ENCODE results near the gene NUDT21.

NUDT21 gene

GRCh38 chr16:56482683-56483236 lies 31.6 kb upstream of the NUDT21 start:
- DNase-seq (ENCODE audit: low read depth): no peak
- TF ChIP-seq CTCF (IDR thresholded peaks at IDR 0.05; ENCODE audit: control insufficient read depth, insufficient read depth, low read depth, low read length, missing control alignments): no peak
- no peak overlapping the region for H3K4me3 ChIP-seq (ENCODE audit: control insufficient read depth, low read depth, low read length)

DNA sequence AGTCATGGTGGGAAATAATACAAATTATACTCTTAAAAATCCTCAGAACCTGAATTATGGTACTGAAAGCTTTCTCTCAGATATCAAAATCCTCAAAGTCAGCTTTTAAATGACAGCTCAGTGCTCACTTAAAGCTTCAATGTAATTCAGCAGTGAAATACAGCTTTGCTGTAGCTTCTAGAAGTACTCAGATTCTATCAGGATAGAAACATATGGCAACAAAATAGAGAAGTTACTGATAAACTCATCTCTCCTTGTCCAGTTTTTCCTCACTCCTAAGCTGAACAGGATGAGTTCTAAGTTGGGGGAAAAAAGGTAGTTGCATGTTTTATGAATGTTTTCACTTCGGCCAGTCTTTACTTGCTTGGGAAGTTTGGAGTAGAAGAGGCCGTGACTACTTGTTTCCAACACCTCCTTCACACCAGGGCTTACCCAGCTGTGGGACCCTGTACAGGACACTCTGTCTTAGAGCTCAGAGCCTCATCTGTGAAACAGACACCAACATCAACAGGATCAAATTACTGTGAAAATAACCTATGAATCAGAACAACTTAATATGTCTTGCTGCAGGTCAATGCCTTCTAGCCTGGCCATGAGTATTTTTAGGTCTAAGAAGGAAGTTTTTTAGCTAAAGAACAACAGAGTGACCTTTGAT lies 30.5 kb upstream of the NUDT21 start:
- no peak overlapping the region for H3K4me3 ChIP-seq (ENCODE audit: control insufficient read depth, low read depth, low read length)
- no peak for DNase-seq (ENCODE audit: low read depth)
- TF ChIP-seq CTCF (IDR thresholded peaks at IDR 0.05; ENCODE audit: control insufficient read depth, insufficient read depth, low read depth, low read length, missing control alignments): no peak

DNA sequence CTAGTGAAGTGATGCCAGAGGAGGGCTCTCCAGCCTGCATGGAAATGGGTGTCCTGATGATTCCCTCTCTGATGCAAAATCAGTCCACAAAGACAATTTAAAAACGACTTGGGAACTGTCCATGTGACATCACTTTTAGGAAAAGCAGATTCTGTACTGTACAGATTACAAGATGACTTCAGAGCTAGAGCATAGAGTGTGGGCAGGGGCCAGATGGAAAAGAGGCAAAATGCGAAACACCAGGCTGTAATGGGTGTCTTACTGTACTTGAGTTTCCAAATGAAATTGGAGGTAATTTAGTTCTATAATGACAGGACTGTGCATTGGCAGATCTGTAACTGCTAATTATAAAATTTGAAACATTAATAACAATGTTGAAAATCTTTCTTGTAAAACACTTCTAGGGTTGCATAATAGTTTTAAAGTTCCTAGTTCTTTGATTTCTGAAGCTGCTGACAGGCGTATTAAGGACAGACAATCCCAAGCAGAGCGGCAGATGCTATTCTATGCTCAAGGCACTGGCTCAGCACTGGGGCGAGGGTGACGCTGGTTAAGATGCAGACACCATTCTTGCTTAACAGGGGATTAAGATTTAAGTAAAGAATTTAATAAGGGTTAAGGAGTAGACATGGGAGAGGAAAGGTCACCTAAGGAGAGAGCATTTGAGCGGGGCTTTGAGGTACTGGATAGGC lies 29.8 kb upstream of the NUDT21 start:
- H3K4me3 ChIP-seq (ENCODE audit: control insufficient read depth, low read depth, low read length): no peak overlapping the region
- DNase-seq (ENCODE audit: low read depth): no peak
- no peak for TF ChIP-seq CTCF (IDR thresholded peaks at IDR 0.05; ENCODE audit: control insufficient read depth, insufficient read depth, low read depth, low read length, missing control alignments)

DNA sequence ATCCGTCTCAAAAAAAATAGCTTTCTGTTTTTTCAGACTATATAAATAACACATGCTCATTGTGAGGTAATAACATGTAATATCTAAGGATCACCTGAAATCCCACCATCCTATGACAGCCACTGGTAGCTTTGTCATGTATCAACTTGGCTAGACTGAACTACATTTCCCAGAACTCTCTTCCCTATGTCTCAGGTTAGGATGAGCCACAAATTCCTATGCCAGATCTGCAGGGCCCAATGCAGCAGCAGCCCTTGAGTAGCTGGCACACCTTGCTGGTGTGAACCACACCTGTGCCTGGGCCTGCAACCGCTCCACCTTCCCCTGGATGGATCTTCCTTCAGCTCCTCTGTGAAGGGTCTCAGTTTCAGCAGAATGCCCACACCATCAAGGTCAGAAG lies 28.3 kb upstream of the NUDT21 start:
- no peak for DNase-seq (ENCODE audit: low read depth)
- no peak overlapping the region for H3K4me3 ChIP-seq (ENCODE audit: control insufficient read depth, low read depth, low read length)
- no peak for TF ChIP-seq CTCF (IDR thresholded peaks at IDR 0.05; ENCODE audit: control insufficient read depth, insufficient read depth, low read depth, low read length, missing control alignments)

DNA sequence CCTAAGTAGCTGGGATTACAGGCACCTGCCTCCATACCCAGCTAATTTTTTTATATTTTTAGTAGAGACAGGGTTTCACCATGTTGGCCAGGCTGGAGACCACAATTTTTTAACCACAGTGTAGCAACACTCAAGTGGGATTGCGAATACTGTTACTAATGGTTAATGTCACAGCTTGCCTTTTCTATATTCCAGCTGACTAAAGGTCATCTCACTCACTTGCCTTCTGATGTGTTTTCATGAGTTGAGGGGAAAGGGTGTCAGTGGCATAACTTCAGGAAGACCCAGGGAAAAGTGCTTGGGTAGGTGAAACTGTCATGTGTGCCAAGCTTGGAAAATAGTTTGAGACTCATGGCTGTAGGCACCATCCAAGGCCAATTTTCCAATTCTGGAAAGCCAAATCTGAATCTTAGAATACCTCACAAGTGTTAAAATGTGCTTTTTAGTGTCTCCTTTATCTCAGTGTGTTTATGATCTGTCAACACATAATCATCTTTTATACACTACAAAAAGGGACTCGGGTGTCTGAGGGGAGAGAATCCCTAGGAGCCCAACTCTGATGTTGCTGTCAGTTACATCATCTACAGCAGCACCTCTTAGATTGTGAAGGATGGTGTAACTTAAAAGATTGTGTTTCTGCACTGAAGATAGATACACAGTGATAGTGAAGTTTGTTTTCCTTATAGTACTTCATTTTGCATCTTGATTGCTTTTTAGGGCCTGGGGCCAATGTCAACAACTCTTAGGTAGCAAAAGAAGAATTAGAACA lies 27.3 kb upstream of the NUDT21 start:
- TF ChIP-seq CTCF (IDR thresholded peaks at IDR 0.05; ENCODE audit: control insufficient read depth, insufficient read depth, low read depth, low read length, missing control alignments): no peak
- peak; percentile 20 for DNase-seq (ENCODE audit: low read depth)
- H3K4me3 ChIP-seq (ENCODE audit: control insufficient read depth, low read depth, low read length): no peak overlapping the region

DNA sequence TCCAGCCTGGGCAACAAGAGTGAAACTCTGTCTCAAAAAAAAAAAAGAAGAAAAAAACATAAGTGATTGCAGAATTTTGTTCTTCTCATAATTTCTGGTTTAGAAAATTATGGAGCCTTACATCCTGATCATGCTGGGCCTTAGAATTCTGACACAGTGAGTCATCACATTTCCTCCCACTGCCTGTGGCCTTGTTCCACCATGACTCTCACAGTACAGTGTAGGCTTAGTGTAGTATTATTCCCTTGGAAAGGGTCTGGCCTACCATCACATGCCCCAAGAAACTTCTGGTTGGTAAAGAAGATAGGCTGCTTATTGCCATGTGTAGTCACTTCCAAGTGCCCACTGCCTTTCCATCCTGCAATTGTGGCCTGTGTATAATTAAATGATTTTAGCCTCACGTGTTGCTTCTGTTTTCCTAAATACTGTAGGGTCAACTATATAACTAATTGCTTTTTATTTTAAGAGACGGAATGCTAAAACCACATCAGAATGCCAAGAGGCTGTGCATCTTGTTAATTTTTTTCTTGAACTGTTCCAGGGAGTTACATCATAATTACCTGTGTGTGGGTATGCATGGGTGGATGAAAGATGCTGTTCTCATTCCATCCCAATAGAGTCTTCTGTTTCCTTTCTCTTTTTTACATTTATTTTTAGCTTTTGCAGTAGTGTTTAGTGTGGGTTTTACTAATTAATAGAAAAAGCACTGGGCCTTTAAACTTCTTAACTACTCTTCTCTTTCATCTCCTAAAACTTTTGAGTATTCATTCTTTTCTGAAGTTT lies 26.2 kb upstream of the NUDT21 start:
- no peak for TF ChIP-seq CTCF (IDR thresholded peaks at IDR 0.05; ENCODE audit: control insufficient read depth, insufficient read depth, low read depth, low read length, missing control alignments)
- peak; percentile 69 for DNase-seq (ENCODE audit: low read depth)
- no peak overlapping the region for H3K4me3 ChIP-seq (ENCODE audit: control insufficient read depth, low read depth, low read length)
